ENCODE measurements around the gene MLIP.
"Not testable (repeated sequence)": the region's sequence is repeated elsewhere in the genome, so short reads cannot be mapped to it uniquely, and the experiment has no call there.

Gene MLIP

GRCh38 chr6:54196905-54197304, 85.7 kb downstream of the MLIP start:
- H3K9me3 Mint-ChIP-seq: no peaks in the 10 kb centered on the region
- H3K36me3 Mint-ChIP-seq (ENCODE audit: low read depth): no peaks in the 10 kb centered on the region
- no peak overlapping the region for H3K4me3 Mint-ChIP-seq
- H3K27ac Mint-ChIP-seq: no peak overlapping the region
- TF ChIP-seq CTCF (IDR thresholded peaks at IDR 0.05; ENCODE audit: unreplicated experiment in 3 of 3): no peak
- H3K27me3 Mint-ChIP-seq (ENCODE audit: low read depth): no peaks in the 10 kb centered on the region
- peaks cover 9% of the 10 kb centered on the region for H3K4me1 Mint-ChIP-seq

DNA sequence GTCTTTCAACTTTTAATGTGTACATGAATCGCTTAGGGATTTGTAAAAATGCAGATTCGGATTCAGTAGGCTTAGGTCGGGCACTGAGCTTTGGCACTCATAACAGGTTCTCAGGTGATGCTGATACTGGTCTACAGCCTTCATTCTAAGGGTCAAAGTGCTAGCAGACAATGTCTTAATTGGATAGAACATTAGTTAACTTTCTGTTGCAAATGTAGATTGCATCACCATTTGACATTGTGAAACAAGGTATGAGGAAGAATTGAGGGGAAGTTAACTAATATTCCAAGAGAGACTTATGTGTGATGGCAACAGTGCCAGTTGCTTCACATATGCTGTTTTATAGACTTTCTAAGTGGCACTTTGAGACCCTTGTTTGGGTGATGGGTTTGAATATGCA, 86.9 kb downstream of the MLIP start:
- Mint-ChIP-seq H3K4me3 (no peak overlapping the region), H3K27ac (no peak overlapping the region), H3K27me3 (ENCODE audit: low read depth) (no peaks in the 10 kb centered on the region), H3K36me3 (ENCODE audit: low read depth) (no peaks in the 10 kb centered on the region), H3K9me3 (no peaks in the 10 kb centered on the region), H3K4me1 (peaks cover 5% of the 10 kb centered on the region)
- TF ChIP-seq CTCF (IDR thresholded peaks at IDR 0.05; ENCODE audit: unreplicated experiment in 3 of 3): no peak

GRCh38 chr6:54203474-54204035, 92.3 kb downstream of the MLIP start:
- not testable (repeated sequence) for H3K27me3 Mint-ChIP-seq (ENCODE audit: low read depth); H3K4me3 Mint-ChIP-seq; H3K4me1 Mint-ChIP-seq; H3K27ac Mint-ChIP-seq; H3K9me3 Mint-ChIP-seq; H3K36me3 Mint-ChIP-seq (ENCODE audit: low read depth)

DNA sequence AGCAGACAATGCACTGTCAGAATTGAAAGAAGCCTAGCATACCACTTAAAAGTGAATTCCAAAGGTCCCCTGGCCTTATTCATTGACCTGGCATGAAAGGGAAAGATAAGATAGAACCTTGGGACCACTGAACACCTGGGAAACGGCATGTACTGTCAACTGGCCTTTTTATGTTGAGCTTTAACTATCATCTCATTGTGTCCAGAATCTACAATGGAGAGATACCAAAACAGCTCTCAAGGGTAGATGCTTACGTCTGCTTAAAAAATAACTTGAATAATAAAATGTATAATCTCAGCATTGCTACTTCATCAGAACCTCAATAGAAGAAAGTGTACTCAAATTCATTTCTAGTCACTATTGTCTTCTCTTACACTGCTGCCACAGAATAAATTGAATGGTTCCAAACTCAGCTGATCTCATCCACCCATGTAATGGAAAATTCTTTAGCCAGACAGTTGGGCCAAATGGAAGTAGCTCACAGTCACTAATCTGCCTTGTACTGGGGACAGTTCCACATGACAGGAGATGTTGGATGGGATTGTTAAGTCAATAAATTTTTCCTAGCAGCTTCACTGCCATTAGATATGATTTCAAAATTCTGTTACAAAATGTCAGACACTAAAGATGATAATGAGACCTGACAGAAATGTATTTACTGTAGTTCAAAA, 93.8 kb downstream of the MLIP start:
- Mint-ChIP-seq H3K27me3 (ENCODE audit: low read depth) (no peaks in the 10 kb centered on the region), H3K4me3 (no peak overlapping the region), H3K4me1 (peaks cover 10% of the 10 kb centered on the region), H3K9me3 (no peaks in the 10 kb centered on the region), H3K36me3 (ENCODE audit: low read depth) (no peaks in the 10 kb centered on the region), H3K27ac (peak overlapping the region in 1 of 3 experiments; percentile 5)
- TF ChIP-seq CTCF (IDR thresholded peaks at IDR 0.05; ENCODE audit: unreplicated experiment in 3 of 3): no peak

DNA sequence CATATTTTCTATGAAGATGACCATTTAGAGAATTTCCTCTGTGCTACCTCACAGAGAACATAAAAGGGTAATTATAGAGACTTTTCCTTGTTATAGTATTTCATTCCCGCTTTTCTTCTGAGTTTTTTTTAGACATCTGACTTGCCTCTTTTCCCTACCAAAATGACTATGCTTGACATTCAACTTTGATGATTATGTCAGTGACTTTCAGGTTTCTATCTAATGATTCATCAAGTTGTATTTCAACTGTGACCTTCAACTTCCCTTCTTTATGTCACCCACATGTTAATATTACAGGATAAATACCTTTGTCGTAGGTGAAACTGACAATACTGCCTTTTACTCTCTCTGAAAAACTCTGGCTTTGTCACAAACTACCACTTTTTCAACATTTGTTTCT, 95.3 kb downstream of the MLIP start:
- Mint-ChIP-seq H3K36me3 (ENCODE audit: low read depth) (no peaks in the 10 kb centered on the region), H3K4me3 (no peak overlapping the region), H3K27ac (no peak overlapping the region), H3K9me3 (no peaks in the 10 kb centered on the region), H3K27me3 (ENCODE audit: low read depth) (no peaks in the 10 kb centered on the region), H3K4me1 (peaks cover 12% of the 10 kb centered on the region)
- no peak for TF ChIP-seq CTCF (IDR thresholded peaks at IDR 0.05; ENCODE audit: unreplicated experiment in 3 of 3)

DNA sequence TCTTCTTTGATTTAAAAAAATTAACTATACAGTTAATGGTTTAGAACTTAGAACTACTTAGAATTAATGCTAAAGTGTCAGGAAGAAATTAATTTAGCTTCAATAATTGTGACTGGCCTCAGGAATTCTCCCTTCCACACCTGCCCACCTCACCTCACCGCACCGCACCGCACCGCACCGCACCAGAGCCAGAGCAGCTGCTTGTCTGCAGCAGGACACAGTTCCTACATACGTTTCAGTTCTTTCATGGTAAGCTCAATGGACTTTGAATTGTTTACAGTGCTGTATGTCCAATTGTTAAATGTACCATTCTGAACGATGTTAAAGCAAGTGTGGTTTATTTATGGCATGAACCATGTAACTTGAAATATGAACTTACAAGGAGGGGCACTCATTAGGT, 98.7 kb downstream of the MLIP start:
- H3K36me3 Mint-ChIP-seq (ENCODE audit: low read depth); H3K27me3 Mint-ChIP-seq (ENCODE audit: low read depth); H3K4me3 Mint-ChIP-seq; H3K9me3 Mint-ChIP-seq; H3K4me1 Mint-ChIP-seq; H3K27ac Mint-ChIP-seq: not testable (repeated sequence)

GRCh38 chr6:54214286-54214685, 103.0 kb downstream of the MLIP start:
- H3K4me3 Mint-ChIP-seq: no peak overlapping the region

More at GRCh38 chr6:54214286-54214685, 103.0 kb downstream of the MLIP start:
- Mint-ChIP-seq H3K36me3 (ENCODE audit: low read depth) (no peaks in the 10 kb centered on the region), H3K27ac (no peak overlapping the region), H3K27me3 (ENCODE audit: low read depth) (no peaks in the 10 kb centered on the region), H3K4me1 (peaks cover 3% of the 10 kb centered on the region), H3K9me3 (no peaks in the 10 kb centered on the region)
- TF ChIP-seq CTCF (IDR thresholded peaks at IDR 0.05; ENCODE audit: unreplicated experiment in 3 of 3): no peak

Data from nephron (organoid).